Ovary (tissue), 10 donors: Measurements from ENCODE around the gene OR10H5. TPM values are rescaled to one million over a fixed set of nuclear protein-coding genes. Genes with fewer than 3 reads are reported as not detected.

ENCODE experiments used
- DNase-seq, 5 donors: peaks; one replicate each; pipeline ENCODE4 v3.0.0-alpha.2; 2019 to 2020
- H3K27ac ChIP-seq, 2 donors: fragments of 200-600 bp; one replicate each; pipeline versions ENCODE4 v1.5.1 to v1.8.0; 2019 to 2022
- H3K27me3 ChIP-seq: fragments of 200-600 bp; one replicate; pipeline ENCODE4 v1.8.0; 2022
- H3K36me3 ChIP-seq: fragments of 200-600 bp; sonication (generic); one replicate; pipeline ENCODE4 v1.5.1; 2019
- H3K4me1 ChIP-seq: one replicate; pipeline ENCODE4 v1.8.1; 2013; ENCODE audit warnings: mild to moderate bottlenecking, moderate library complexity; ENCODE audit not compliant: insufficient read depth
- H3K4me3 ChIP-seq: fragments of 200-600 bp; sonication (generic); one replicate; pipeline ENCODE4 v1.5.1; 2017
- H3K9me3 ChIP-seq, 2 donors: fragments of 200-600 bp in 1 of 2; sonication (generic) in 1 of 2; one replicate each; pipeline versions ENCODE4 v1.5.1 to v1.8.1; 2013 to 2019; ENCODE audit warnings: mild to moderate bottlenecking in 1 of 2, moderate library complexity in 1 of 2
- CTCF ChIP-seq, 3 donors: fragments of 450-650 bp in 2 of 3; fragments of 200-600 bp in 1 of 3; IDR thresholded peaks; one replicate each; pipeline versions ENCODE4 v1.5.1 to v1.8.0; 2016 to 2022; ENCODE audit warnings: antibody characterized with exemption in 3 of 3, mild to moderate bottlenecking in 1 of 3
- EP300 ChIP-seq: sonication (generic); formaldehyde crosslinking; IDR thresholded peaks from one replicate; pipeline ENCODE4 v1.6.1; 2017; ENCODE audit warnings: antibody characterized with exemption
- POLR2A ChIP-seq: fragments of 450-650 bp; IDR thresholded peaks from one replicate; pipeline ENCODE4 v1.6.1; 2017; ENCODE audit warnings: antibody characterized with exemption, mild to moderate bottlenecking, moderate library complexity
- WGBS, 3 donors: extraction: QIAGEN DNeasy Blood & Tissue Kit in 1 of 3; methylation state at CpG; one replicate each; pipeline versions ENCODE4 v1.1.5 to v1.1.7; 2013 to 2017; 5-methylcytosine and 5-hydroxymethylcytosine counted together
- intact Hi-C, 4 donors: fragments of 100-400 bp; cut with DNase I; formaldehyde crosslinking; loops; one replicate each; pipeline versions ENCODE4 v1.11.0 to v1.15.1; 2022 to 2023
- long read RNA-seq, 3 donors: library from polyadenylated mRNA in 2 of 3; unstranded in 2 of 3; transcript quantifications; one replicate each; pipeline ENCODE4 v2.0.0 and lab custom pipeline, GENCODE V29; 2021 to 2026
- polyA plus RNA-seq, 2 donors: library from polyadenylated mRNA; stranded (reverse); fragments of 200-250 nt in 1 of 2; fragments of 350-450 nt in 1 of 2; fragmentation: Illumina TruSeq in 1 of 2; extraction: RNeasy Lipid Tissue Mini Kit (QIAGEN cat#74804) in 1 of 2; gene quantifications; one replicate each; pipeline ENCODE4 v1.2.3, GENCODE V29; 2013 to 2014
- total RNA-seq, 7 donors: library from RNA; depleted of rRNA in 2 of 7; stranded (reverse); fragments of >200 nt in 2 of 7; fragmentation: NEBNext Ultra II Directional in 3 of 7; extraction: Animal tissue kit (Norgen Biotek cat#: 25700) in 3 of 7; gene quantifications; one replicate each; pipeline versions ENCODE4 v1.1.0 to v1.2.4, GENCODE V29; 2016 to 2023
- donor health status: DM: no; HTN: no; CAD: no; lungs with moderate emphysema.
- donor health status: DM: no; HTN: no; CAD: no.
- donor health status: Bipolar disorder and iron deficiency.
- donor health status: DM: yes; HTN: yes; CAD: no.
- donor health status: DM: no; HTN: no; CAD: no.
- donor health status: DM: yes; HTN: yes; CAD: no.

Gene OR10H5
- total RNA-seq (not detected), polyA plus RNA-seq (not detected)
- long read RNA-seq, donor 1, result 0 reads
- long read RNA-seq, donor 2, result 0 reads
- long read RNA-seq, donor 3, result 0 reads

- intact Hi-C loops, result no loop called here
- Histone ChIP-seq H3K27ac (no peak within 1 kb of the TSS), H3K9me3 (no peaks in the 10 kb centered on the region), H3K36me3 (no peaks in the 10 kb centered on the region), H3K4me1 (no peaks in the 10 kb centered on the region), H3K27me3 (no peaks in the 10 kb centered on the region), H3K4me3 (no peak within 1 kb of the TSS)
- TF ChIP-seq EP300 (no peak), CTCF (IDR thresholded peaks at IDR 0.05) (no peak), POLR2A (no peak)
- DNase-seq, result no peak
- 57 to 66% (median 62%) methylated on average over 6 of the region's 6 CpGs for WGBS, 3 donors
Measured at GRCh38 chr19:15787611-15788155, at the start of gene OR10H5. Gene OR10H5, plus strand, starts transcription at chr19:15787661. Its CDS starts 6,388 bp downstream, at chr19:15794049.

GRCh38 chr19:15737722-15738121, 49.7 kb upstream of the OR10H5 start, which contains the start of gene OR10H3:
Gene OR10H3, plus strand, starts transcription at chr19:15737985. Its CDS starts 3,408 bp downstream, at chr19:15741393.
- Histone ChIP-seq H3K4me3 (no peak within 1 kb of the TSS), H3K27ac (no peak within 1 kb of the TSS), H3K9me3 (no peaks in the 10 kb centered on the region), H3K36me3 (no peaks in the 10 kb centered on the region), H3K27me3 (no peaks in the 10 kb centered on the region), H3K4me1 (no peaks in the 10 kb centered on the region)
- DNase-seq, result no peak
- TF ChIP-seq EP300 (no peak), CTCF (IDR thresholded peaks at IDR 0.05) (no peak), POLR2A (no peak)
- WGBS, 3 donors, result 50 to 65% (median 59%) methylated on average over 4 of the region's 4 CpGs
- intact Hi-C loops, result no loop called here

GRCh38 chr19:15740785-15741184, 46.7 kb upstream of the OR10H5 start:
- H3K4me1 ChIP-seq, result no peaks in the 10 kb centered on the region
- no peak for DNase-seq
- WGBS, 3 donors, result 70 to 76% (median 73%) methylated on average over 1 of the region's 1 CpG
- H3K27me3 ChIP-seq, result no peaks in the 10 kb centered on the region
- TF ChIP-seq POLR2A, result no peak
- TF ChIP-seq EP300, result no peak
- no peak for TF ChIP-seq CTCF (IDR thresholded peaks at IDR 0.05)
- H3K36me3 ChIP-seq, result no peaks in the 10 kb centered on the region
- intact Hi-C loops, result no loop called here
- H3K9me3 ChIP-seq, result no peaks in the 10 kb centered on the region
- no peak overlapping the region for H3K4me3 ChIP-seq
- H3K27ac ChIP-seq, result no peak overlapping the region

GRCh38 chr19:15748239-15748638, 39.2 kb upstream of the OR10H5 start:
- Histone ChIP-seq H3K4me3 (no peak overlapping the region), H3K27ac (no peak overlapping the region), H3K36me3 (no peaks in the 10 kb centered on the region), H3K4me1 (no peaks in the 10 kb centered on the region), H3K27me3 (no peaks in the 10 kb centered on the region), H3K9me3 (no peaks in the 10 kb centered on the region)
- TF ChIP-seq EP300, result no peak
- no peak for TF ChIP-seq CTCF (IDR thresholded peaks at IDR 0.05)
- no peak for TF ChIP-seq POLR2A
- intact Hi-C loops, result no loop called here
- no peak for DNase-seq
- 75 to 86% (median 81%) methylated on average over 2 of the region's 2 CpGs for WGBS, 3 donors
